Hepatocyte (in vitro differentiated cells): ENCODE results near the gene DAPP1. TPM values are rescaled to one million over a fixed set of nuclear protein-coding genes. Genes with fewer than 3 reads are reported as not detected.

ENCODE experiments used
- DNase-seq: peaks from one replicate; pipeline ENCODE4 v3.0.0-alpha.2; 2016; ENCODE audit warnings: low spot score
- H2AFZ ChIP-seq: fragments of 200-600 bp; sonication (generic); 2 replicates; pipeline ENCODE4 v1.6.0; 2016; ENCODE audit warnings: antibody characterized with exemption, mild to moderate bottlenecking
- H3K27ac ChIP-seq: fragments of 200-600 bp; sonication (generic); 2 replicates; pipeline ENCODE4 v1.5.1; 2016; ENCODE audit warnings: mild to moderate bottlenecking
- H3K27me3 ChIP-seq: fragments of 200-600 bp; sonication (generic); 2 replicates; pipeline ENCODE4 v1.6.1; 2016
- H3K36me3 ChIP-seq: fragments of 200-600 bp; sonication (generic); replicated peaks from 2 replicates; pipeline ENCODE4 v1.5.1; 2016; ENCODE audit warnings: low read depth; ENCODE audit not compliant: insufficient read depth
- H3K4me1 ChIP-seq: fragments of 200-600 bp; sonication (generic); 2 replicates; pipeline ENCODE4 v1.5.1; 2016; ENCODE audit warnings: mild to moderate bottlenecking, moderate library complexity; ENCODE audit not compliant: insufficient read depth
- H3K4me2 ChIP-seq: fragments of 200-600 bp; sonication (generic); 2 replicates; pipeline ENCODE4 v1.6.0; 2016
- H3K4me3 ChIP-seq: fragments of 200-600 bp; sonication (generic); 2 replicates; pipeline ENCODE4 v1.5.1; 2016; ENCODE audit warnings: mild to moderate bottlenecking
- H3K79me2 ChIP-seq: fragments of 200-600 bp; sonication (generic); 2 replicates; pipeline ENCODE4 v1.6.0; 2017; ENCODE audit warnings: mild to moderate bottlenecking
- H3K9me2 ChIP-seq: fragments of 200-600 bp; sonication (generic); replicated peaks from 2 replicates; pipeline ENCODE4 v1.6.0; 2017; ENCODE audit warnings: mild to moderate bottlenecking; ENCODE audit not compliant: insufficient read depth
- H3K9me3 ChIP-seq: fragments of 200-600 bp; sonication (generic); 2 replicates; pipeline ENCODE4 v1.5.1; 2016; ENCODE audit warnings: low read depth, mild to moderate bottlenecking
- H4K20me1 ChIP-seq: fragments of 200-600 bp; sonication (generic); 2 replicates; pipeline ENCODE4 v1.6.0; 2016; ENCODE audit warnings: mild to moderate bottlenecking; ENCODE audit not compliant: insufficient read depth, poor library complexity, severe bottlenecking
- EZH2 ChIP-seq: fragments of 200-600 bp; sonication (generic); IDR thresholded peaks from 2 replicates; pipeline ENCODE4 v1.6.1; 2016; ENCODE audit warnings: antibody characterized with exemption, mild to moderate bottlenecking, borderline replicate concordance
- EZH2phosphoT487 ChIP-seq: fragments of 200-600 bp; sonication (generic); IDR thresholded peaks from one replicate; pipeline ENCODE4 v1.6.1; 2018; ENCODE audit warnings: antibody characterized with exemption, mild to moderate bottlenecking, low read depth, moderate library complexity; ENCODE audit not compliant: unreplicated experiment, severe bottlenecking
- WGBS: methylation state at CpG from one replicate; pipeline ENCODE4 v1.1.6; 2016; ENCODE audit warnings: low lambda C conversion rate; ENCODE audit errors: missing lambda C conversion rate; 5-methylcytosine and 5-hydroxymethylcytosine counted together
- polyA plus RNA-seq: library from polyadenylated mRNA; unstranded; fragments of >200 nt; fragmentation: Nextera tagmentation; extraction: Ambion mirVana; gene quantifications from 2 replicates; pipeline ENCODE4 v1.2.1, GENCODE V29; 2016
- total RNA-seq: library from RNA; depleted of rRNA; stranded (reverse); fragments of >200 nt; gene quantifications from 2 replicates; pipeline ENCODE4 v1.2.3, GENCODE V29; 2014
- TF ChIP-seq, protein P1 (sequence below): fragments of 200-600 bp; sonication (generic); IDR thresholded peaks from 2 replicates; pipeline ENCODE4 v1.5.1; 2016; ENCODE audit warnings: antibody characterized with exemption, mild to moderate bottlenecking; ENCODE audit not compliant: poor library complexity

DAPP1 gene
- total and polyA plus RNA-seq, 2 experiments from 2014 or later, result 1.7 to 2.0 TPM

DNA sequence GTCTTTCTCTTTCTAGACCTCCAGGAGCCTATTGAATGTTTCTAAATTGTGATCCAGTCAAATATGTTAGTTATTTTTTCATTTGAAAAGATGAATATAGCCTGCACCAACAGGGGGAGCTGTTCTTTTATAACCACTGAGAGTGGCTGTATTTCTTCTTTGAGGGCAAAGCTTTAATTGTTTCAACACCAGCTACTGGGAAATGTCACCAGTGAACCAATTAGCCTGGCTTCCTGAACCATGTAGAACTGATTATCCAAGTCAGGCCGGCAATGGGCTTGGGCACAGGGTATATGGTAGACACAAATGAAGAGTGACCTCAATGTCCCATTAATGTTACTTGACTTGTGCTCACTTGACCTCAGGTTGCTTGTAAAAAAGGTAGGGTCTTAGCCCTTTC lies 4.8 kb upstream of the DAPP1 start:
- no peaks in the 10 kb centered on the region for H3K79me2 ChIP-seq
- DNase-seq, result peak; percentile 70
- TF ChIP-seq EZH2 (no peak), EZH2phosphoT487 (no peak)
- TF ChIP-seq, protein P1, sequence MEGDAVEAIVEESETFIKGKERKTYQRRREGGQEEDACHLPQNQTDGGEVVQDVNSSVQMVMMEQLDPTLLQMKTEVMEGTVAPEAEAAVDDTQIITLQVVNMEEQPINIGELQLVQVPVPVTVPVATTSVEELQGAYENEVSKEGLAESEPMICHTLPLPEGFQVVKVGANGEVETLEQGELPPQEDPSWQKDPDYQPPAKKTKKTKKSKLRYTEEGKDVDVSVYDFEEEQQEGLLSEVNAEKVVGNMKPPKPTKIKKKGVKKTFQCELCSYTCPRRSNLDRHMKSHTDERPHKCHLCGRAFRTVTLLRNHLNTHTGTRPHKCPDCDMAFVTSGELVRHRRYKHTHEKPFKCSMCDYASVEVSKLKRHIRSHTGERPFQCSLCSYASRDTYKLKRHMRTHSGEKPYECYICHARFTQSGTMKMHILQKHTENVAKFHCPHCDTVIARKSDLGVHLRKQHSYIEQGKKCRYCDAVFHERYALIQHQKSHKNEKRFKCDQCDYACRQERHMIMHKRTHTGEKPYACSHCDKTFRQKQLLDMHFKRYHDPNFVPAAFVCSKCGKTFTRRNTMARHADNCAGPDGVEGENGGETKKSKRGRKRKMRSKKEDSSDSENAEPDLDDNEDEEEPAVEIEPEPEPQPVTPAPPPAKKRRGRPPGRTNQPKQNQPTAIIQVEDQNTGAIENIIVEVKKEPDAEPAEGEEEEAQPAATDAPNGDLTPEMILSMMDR, result peak; percentile 51
- H2AFZ ChIP-seq, result no peak overlapping the region
- H3K27me3 ChIP-seq, result no peaks in the 10 kb centered on the region
- H3K36me3 ChIP-seq, result no peaks in the 10 kb centered on the region
- H4K20me1 ChIP-seq, result no peaks in the 10 kb centered on the region
- H3K4me1 ChIP-seq, result no peaks in the 10 kb centered on the region
- H3K4me2 ChIP-seq, result no peak overlapping the region
- no peak overlapping the region for H3K4me3 ChIP-seq
- H3K27ac ChIP-seq, result no peak overlapping the region
- WGBS, result 94% methylated on average over 1 of the region's 1 CpG
- no peaks in the 10 kb centered on the region for H3K9me3 ChIP-seq
- H3K9me2 ChIP-seq, result no peaks in the 10 kb centered on the region

DNA sequence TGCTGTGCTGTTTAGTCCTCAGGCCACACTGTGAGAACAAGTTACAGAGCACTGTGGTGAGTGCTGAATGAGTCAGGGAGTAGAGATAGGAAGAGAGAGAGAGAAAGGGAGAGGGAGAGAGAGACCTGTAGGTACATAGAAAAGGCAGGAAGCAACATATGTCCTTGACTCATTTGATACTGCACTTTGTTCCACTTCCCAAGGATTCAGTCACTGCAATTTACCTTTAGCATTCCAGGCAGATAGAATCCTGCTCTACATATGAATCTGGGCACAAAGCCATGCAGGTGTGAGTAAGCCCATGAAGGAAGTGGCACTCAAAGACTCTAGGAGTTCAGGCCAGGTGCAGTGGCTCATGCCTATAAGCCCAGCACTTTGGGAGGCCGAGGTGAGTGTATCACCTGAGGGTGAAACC lies 1.0 kb upstream of the DAPP1 start:
- Histone ChIP-seq H3K4me2 (no peak overlapping the region), H3K4me3 (no peak overlapping the region), H3K9me2 (no peaks in the 10 kb centered on the region), H2AFZ (no peak overlapping the region), H3K9me3 (no peaks in the 10 kb centered on the region), H3K27ac (peak overlapping the region; percentile 28), H3K4me1 (no peaks in the 10 kb centered on the region), H4K20me1 (no peaks in the 10 kb centered on the region), H3K27me3 (no peaks in the 10 kb centered on the region), H3K36me3 (no peaks in the 10 kb centered on the region), H3K79me2 (no peaks in the 10 kb centered on the region)
- no peak for TF ChIP-seq EZH2phosphoT487
- peak; percentile 59 for DNase-seq
- 81% methylated on average over 1 of the region's 1 CpG for WGBS

DNA sequence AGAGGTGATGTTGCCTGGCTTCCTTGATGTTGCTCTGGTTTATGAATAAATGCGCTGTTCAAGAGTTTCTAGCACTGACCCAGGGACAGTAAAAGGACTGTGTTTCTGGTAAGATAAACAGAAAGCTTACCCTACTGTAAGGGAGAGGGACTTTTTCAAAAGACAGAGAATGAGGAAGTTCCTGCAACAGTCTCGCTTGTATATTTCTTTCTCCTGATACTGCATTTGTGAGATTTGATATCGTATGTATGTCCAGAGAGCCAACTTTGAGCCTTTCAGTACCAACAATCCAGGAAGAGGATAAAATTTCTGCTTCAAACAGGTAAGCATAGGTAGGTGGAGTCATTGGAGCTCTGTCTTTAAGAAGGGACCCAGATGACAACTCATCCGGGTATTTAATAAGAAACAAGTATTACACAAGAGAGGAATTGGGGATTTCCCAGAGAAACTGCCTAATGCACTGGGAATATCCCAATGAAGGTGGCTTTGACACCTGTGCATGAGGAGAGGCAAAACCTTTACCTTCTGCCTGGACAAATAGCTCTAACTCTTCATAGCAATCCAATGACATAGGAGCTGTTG lies 773 bp downstream of the DAPP1 start:
- no peak overlapping the region for H3K27ac ChIP-seq

DNA sequence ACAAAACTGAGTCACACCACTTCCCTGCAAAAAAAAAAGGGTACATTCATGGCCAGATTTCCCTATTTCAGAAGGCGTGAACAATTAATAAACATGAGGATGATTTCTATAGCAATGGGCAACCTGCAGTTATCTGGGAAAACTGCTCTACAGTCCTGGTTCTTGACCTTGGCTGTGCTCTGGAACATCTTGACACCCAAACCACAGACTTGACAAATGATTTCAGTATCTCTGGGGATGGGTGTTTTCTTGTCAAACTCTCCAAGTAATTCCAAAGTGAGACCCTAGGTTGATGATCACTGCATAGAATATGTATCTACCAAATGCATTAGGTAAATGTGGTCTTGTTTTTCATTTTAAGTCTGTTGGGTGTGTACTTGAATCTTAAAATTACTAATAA lies 2.0 kb downstream of the DAPP1 start:
- WGBS, result 100% methylated on average over 1 of the region's 1 CpG
- H3K79me2 ChIP-seq, result no peaks in the 10 kb centered on the region
- TF ChIP-seq EZH2, result no peak
- TF ChIP-seq EZH2phosphoT487, result no peak
- TF ChIP-seq, protein P1, result no peak

More for the DNA sequence above, 773 bp downstream of the DAPP1 start:
- Histone ChIP-seq H3K27me3 (no peaks in the 10 kb centered on the region), H3K9me3 (no peaks in the 10 kb centered on the region), H3K9me2 (no peaks in the 10 kb centered on the region), H3K4me1 (no peaks in the 10 kb centered on the region), H3K4me3 (no peak overlapping the region), H3K36me3 (no peaks in the 10 kb centered on the region), H3K4me2 (no peak overlapping the region), H2AFZ (no peak overlapping the region), H4K20me1 (no peaks in the 10 kb centered on the region), H3K79me2 (no peaks in the 10 kb centered on the region)
- 91% methylated on average over 4 of the region's 4 CpGs for WGBS
- TF ChIP-seq, protein P1, result no peak
- TF ChIP-seq EZH2phosphoT487, result no peak
- DNase-seq, result no peak

More for the DNA sequence above, 2.0 kb downstream of the DAPP1 start:
- Histone ChIP-seq H3K27me3 (no peaks in the 10 kb centered on the region), H3K4me1 (no peaks in the 10 kb centered on the region), H3K4me3 (no peak overlapping the region), H3K9me3 (no peaks in the 10 kb centered on the region), H3K27ac (no peak overlapping the region), H2AFZ (no peak overlapping the region), H4K20me1 (no peaks in the 10 kb centered on the region), H3K9me2 (no peaks in the 10 kb centered on the region), H3K4me2 (no peak overlapping the region), H3K36me3 (no peaks in the 10 kb centered on the region)
- DNase-seq, result no peak
